Adrenal gland (tissue), 5 donors: Measurements from ENCODE around the gene ATP13A4.

Experiments used
- CTCF ChIP-seq, 6 experiments: fragments of 450-650 bp in 4 of 6; fragments of 200-600 bp in 2 of 6; sonication (generic) in 1 of 6; IDR thresholded peaks; 1 replicate in 5 of 6; 2 replicates in 1 of 6; pipeline versions ENCODE4 v1.5.1 to v1.8.0; 2016 to 2021; ENCODE audit warnings: antibody characterized with exemption in 6 of 6, mild to moderate bottlenecking in 2 of 6, moderate library complexity in 1 of 6
- POLR2A ChIP-seq, 2 donors: fragments of 450-650 bp; IDR thresholded peaks; one replicate each; pipeline ENCODE4 v1.6.1; 2017; ENCODE audit warnings: antibody characterized with exemption in 2 of 2, mild to moderate bottlenecking in 2 of 2, moderate library complexity in 1 of 2
- donor health status: DM: no; HTN: no; CAD: no.

GRCh38 chr3:193599393-193599792, 44.7 kb upstream of the ATP13A4 start:
- TF ChIP-seq CTCF (IDR thresholded peaks at IDR 0.05) (no peak), POLR2A (IDR thresholded peaks at IDR 0.05) (no peak)
